KOPT-K1 (cell line): Measurements from ENCODE around the gene CCDC192.

ENCODE experiments used
- H3K27ac ChIP-seq: fragments of 200-600 bp; sonication (generic); 2 replicates; pipeline ENCODE4 v1.5.1; 2016; ENCODE audit warnings: antibody characterized with exemption, mild to moderate bottlenecking, low read depth, low read length; ENCODE audit not compliant: poor library complexity, severe bottlenecking
- H3K36me3 ChIP-seq: fragments of 200-600 bp; sonication (generic); 2 replicates; pipeline ENCODE4 v1.5.1; 2017; ENCODE audit warnings: antibody characterized with exemption, mild to moderate bottlenecking, low read length, moderate library complexity; ENCODE audit not compliant: insufficient read depth
- H3K9me3 ChIP-seq: fragments of 200-600 bp; sonication (generic); 2 replicates; pipeline ENCODE4 v1.5.1; 2017; ENCODE audit warnings: antibody characterized with exemption, low read length, mild to moderate bottlenecking; ENCODE audit not compliant: insufficient read depth, poor library complexity, severe bottlenecking

The CCDC192 gene

GRCh38 chr5:127851964-127852363 lies 148.8 kb downstream of the CCDC192 start:
- H3K9me3 ChIP-seq = no peaks in the 10 kb centered on the region
- no peak overlapping the region for H3K27ac ChIP-seq
- H3K36me3 ChIP-seq = no peaks in the 10 kb centered on the region

DNA sequence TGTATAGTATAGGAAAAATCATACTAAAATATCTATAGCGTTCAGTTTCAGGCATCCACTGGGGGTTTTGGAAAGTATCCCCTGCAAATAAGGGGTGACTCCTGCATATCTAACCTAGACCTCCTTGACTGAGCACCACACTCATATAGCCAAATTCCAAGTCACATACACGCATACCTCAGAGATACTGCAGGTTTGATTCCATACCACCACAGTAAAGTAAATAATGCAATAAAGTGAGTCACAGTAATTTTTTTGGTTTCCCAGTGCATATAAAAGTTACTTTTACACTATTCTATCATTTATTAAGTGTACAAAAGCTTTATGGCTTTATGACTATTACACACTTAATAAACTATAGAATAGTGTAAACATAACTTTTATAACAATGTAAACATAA lies 151.3 kb downstream of the CCDC192 start:
- no peaks in the 10 kb centered on the region for H3K9me3 ChIP-seq
- no peak overlapping the region for H3K27ac ChIP-seq
- H3K36me3 ChIP-seq = no peaks in the 10 kb centered on the region

DNA sequence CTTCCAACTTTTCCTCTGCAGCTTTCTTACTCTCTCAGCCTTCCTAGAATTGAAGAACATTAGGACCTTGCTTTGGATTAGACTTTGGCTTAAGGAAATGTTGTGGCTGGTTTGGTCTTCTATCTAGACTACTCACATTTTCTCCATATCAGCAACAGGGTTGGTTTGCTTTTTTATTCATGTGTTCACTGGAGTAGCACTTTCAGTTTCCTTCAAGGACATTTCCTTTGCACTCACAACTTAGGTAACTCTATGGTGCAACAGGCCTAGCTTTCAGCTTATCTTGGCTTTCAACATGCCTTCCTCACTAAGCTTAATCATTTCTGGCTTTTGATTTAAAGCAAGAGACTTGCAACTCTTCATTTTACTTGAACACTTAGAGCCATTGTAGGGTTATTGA lies 153.1 kb downstream of the CCDC192 start:
- Histone ChIP-seq H3K27ac (no peak overlapping the region), H3K36me3 (no peaks in the 10 kb centered on the region), H3K9me3 (no peaks in the 10 kb centered on the region)

DNA sequence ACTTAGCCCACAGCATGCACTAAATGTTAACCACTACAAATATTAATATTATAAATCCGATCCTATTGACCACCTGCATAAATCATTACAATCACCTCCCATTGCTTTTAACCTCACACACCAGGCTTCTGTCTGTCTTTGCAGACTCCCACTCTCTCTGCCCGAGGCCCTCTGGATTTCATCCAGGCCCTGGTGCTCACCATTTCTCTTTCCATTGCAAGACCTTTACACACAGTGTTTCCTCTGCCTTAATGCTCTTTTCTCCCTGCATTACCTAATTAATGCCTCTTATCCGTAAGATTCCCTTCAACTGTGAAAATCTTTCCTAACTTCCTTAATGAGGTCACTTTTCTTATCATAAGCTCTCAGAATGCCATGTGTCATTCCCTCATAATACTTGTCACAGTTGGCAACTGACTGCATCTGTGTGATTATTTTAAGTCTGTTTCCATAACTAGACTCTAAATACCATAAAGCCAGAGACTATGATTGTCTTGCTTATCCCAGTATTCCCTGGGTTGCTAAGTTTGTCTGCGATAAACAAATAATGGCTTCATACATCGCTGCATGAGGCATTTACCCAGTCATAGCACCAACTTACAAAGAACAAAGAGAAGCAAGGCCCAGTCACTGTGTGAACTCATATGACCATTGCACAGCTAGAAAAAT lies 155.1 kb downstream of the CCDC192 start:
- no peaks in the 10 kb centered on the region for H3K9me3 ChIP-seq
- no peaks in the 10 kb centered on the region for H3K36me3 ChIP-seq
- no peak overlapping the region for H3K27ac ChIP-seq

- Histone ChIP-seq H3K27ac (no peak overlapping the region), H3K9me3 (no peaks in the 10 kb centered on the region), H3K36me3 (no peaks in the 10 kb centered on the region)
Measured at GRCh38 chr5:127860291-127860690, 157.1 kb downstream of the CCDC192 start.

- Histone ChIP-seq H3K36me3 (no peaks in the 10 kb centered on the region), H3K27ac (no peak overlapping the region), H3K9me3 (no peaks in the 10 kb centered on the region)
Measured at GRCh38 chr5:127863161-127863560, 160.0 kb downstream of the CCDC192 start.

DNA sequence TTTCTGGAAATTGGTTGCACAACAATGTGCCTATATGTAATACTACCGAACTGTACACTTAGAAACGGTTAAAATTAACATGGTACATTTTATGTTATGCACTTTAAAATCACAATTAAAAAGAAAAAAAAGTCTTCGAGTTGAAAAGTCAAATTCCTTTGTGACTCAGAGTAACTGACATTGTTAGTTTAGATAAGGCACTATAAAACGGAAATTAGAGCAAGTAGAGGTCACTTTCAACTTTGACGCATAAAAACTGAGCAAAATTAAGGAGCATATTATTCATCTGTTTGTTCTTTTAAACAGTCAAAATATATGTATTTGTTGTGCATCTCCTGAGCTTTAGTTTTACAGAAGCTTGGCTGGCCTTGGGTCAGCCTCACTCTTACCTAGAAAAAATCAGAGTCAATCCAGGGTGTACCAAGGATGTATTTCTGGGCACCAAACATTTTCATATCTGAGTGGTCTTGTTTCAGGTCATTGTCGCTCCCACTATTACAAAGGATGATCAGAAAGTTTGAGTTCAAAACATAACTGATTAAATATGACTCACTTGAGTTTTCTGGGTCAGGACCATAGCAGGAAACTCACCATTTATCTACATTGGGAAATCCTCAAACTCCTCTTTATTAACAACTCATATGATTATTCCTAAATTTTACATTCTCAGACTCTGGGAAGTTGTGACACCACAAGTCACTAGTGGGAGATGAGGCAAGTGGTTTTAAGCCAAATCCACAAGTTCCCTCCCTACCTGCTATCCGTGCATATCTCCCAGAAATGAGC lies 160.6 kb downstream of the CCDC192 start:
- no peaks in the 10 kb centered on the region for H3K9me3 ChIP-seq
- H3K36me3 ChIP-seq = no peaks in the 10 kb centered on the region
- no peak overlapping the region for H3K27ac ChIP-seq

GRCh38 chr5:127864511-127864910 lies 161.3 kb downstream of the CCDC192 start:
- Histone ChIP-seq H3K9me3 (no peaks in the 10 kb centered on the region), H3K36me3 (no peaks in the 10 kb centered on the region), H3K27ac (no peak overlapping the region)

- no peaks in the 10 kb centered on the region for H3K9me3 ChIP-seq
- H3K36me3 ChIP-seq = no peaks in the 10 kb centered on the region
- no peak overlapping the region for H3K27ac ChIP-seq
Measured at GRCh38 chr5:127865273-127865672, 162.1 kb downstream of the CCDC192 start.

- no peaks in the 10 kb centered on the region for H3K36me3 ChIP-seq
- no peak overlapping the region for H3K27ac ChIP-seq
- H3K9me3 ChIP-seq = no peaks in the 10 kb centered on the region
Measured at GRCh38 chr5:127867022-127867783, 164.0 kb downstream of the CCDC192 start.

- Histone ChIP-seq H3K27ac (no peak overlapping the region), H3K36me3 (no peaks in the 10 kb centered on the region), H3K9me3 (no peaks in the 10 kb centered on the region)
Measured at GRCh38 chr5:127870914-127871313, 167.7 kb downstream of the CCDC192 start.

- Histone ChIP-seq H3K27ac (no peak overlapping the region), H3K36me3 (no peaks in the 10 kb centered on the region)
Measured at GRCh38 chr5:127871503-127872153, 168.4 kb downstream of the CCDC192 start.

DNA sequence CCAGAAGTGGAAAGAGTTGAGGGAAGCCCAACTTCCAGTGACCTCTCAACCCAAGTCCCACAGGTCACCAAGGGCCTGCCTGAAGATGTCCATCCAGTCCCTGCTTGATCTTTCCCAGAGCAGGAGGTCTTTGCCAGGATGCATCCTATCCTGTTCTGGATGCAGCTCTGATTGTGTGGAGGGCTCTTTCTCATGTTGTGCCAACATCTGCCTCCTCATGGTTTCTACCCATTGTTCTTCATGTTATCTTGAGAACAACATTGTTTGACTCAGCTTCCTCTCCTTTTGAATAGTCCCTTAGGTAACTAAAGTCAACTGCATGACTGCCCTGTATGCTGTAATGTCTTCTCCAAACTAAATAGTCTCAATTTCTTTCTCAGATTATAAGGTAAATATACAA lies 169.3 kb downstream of the CCDC192 start:
- Histone ChIP-seq H3K36me3 (no peaks in the 10 kb centered on the region), H3K9me3 (no peaks in the 10 kb centered on the region), H3K27ac (no peak overlapping the region)

More at GRCh38 chr5:127871503-127872153, 168.4 kb downstream of the CCDC192 start:
- no peaks in the 10 kb centered on the region for H3K9me3 ChIP-seq

DNA sequence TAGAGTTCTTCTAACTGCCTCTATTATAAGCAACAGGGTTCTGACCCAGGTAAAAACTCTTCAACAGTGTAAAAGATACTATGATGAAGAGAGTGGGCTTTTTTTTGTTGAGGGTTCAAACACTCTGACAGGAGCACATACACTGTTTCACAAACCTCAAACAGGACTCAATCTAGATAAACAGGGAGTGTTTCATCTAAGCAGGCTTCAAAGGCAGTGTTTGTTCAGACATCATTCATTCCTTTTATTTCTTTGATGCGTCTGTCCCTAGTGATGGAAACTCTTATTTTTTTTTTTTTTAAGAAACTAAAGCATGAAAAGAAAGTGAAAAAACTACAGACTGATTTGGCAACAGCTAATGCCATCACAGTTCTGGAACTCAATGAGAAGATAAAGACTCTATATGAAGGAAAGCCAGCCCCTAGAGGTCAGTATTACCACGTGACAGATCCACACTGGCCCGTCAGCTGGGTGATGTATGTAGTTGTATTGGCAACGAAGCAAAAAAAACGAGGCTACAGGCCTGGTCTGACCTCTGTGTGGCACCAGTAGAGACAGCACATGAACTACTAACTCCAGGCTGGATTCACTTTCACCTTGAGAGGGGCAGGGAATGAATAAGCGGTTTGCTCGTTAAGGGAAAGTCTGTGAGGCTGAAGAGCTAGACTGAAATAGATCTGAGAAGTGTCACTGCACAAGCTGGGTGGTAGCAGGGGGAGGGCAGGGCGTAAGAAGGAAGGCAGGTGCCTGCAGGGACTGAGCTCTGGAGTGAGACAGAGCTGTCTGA lies 172.2 kb downstream of the CCDC192 start:
- H3K9me3 ChIP-seq = no peaks in the 10 kb centered on the region
- no peaks in the 10 kb centered on the region for H3K36me3 ChIP-seq
- H3K27ac ChIP-seq = no peak overlapping the region
